Measurements from ENCODE around the gene LILRB5.
A peak's percentile ranks its signal among the peaks of the same experiment; 100 is the strongest.
"Not testable (repeated sequence)": the region's sequence is repeated elsewhere in the genome, so short reads cannot be mapped to it uniquely, and the experiment has no call there.

The LILRB5 gene

GRCh38 chr19:54277111-54277615, 20.1 kb upstream of the LILRB5 start:
- not testable (repeated sequence) for DNase-seq (ENCODE audit: low read depth in 2 of 2)

DNA sequence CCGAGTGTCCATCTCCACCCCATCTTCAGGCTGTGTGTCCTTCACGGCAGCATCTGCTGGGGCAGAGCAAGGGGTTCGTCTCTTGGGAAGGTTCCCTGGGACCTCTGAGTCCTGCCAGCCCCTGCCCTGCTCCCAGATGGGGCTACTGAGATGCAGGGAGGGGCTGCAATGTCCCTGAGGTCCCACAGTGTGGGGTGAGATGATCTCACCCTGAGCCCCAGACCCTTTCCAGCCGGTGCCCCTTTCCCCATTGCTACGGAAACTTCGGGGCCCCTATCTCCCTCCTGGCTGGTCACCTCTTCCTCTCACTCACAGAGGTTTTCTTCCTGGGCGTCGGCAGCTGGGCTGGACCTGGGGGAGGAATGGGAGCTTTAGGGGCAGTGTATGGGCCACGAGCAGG, 18.9 kb upstream of the LILRB5 start:
- no peak for DNase-seq (ENCODE audit: low read depth in 2 of 2)

- not testable (repeated sequence) for DNase-seq (ENCODE audit: low read depth in 2 of 2)
Observed at GRCh38 chr19:54274516-54274915, 17.4 kb upstream of the LILRB5 start.

DNA sequence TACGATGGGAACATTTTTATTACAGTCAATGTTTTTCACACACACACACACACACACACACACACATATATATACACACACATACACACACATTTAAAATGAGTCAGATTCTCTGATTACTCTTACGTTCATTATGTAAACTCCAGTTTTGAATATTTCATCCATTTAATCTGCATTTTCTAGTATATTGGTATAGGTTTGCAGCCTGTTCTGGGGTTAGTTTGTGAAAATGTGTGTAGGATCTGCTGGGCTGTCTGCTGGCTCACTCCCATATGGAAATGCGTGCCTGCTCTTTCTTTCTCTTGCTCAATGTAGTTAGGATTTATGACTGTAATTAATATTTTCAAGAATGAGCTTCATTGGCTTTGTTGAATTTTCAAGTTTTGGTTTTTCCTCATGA, 16.7 kb upstream of the LILRB5 start:
- no peak for DNase-seq (ENCODE audit: low read depth in 2 of 2)

DNA sequence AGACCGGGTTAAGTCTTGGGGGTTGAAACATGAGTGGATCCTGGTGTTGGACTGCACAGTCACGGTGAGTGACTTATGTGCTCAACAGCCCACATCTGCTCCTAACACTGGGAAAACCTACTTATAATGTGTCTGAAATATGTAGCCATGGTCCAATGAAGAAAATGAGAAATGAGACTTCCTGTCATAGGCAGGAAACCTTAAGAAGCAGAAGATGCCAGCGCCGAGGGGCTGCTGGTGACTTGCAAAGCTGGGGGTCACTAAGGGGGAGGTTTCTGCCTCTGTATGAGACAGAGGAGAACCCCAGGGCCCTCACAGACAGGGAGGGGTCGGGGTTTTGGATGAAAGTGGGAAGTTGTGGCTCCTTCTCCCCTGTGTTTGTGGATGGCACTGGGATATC, 15.1 kb upstream of the LILRB5 start:
- DNase-seq (ENCODE audit: low read depth in 2 of 2) = not testable (repeated sequence)

GRCh38 chr19:54271587-54271986, 14.5 kb upstream of the LILRB5 start:
- not testable (repeated sequence) for DNase-seq (ENCODE audit: low read depth in 2 of 2)

DNA sequence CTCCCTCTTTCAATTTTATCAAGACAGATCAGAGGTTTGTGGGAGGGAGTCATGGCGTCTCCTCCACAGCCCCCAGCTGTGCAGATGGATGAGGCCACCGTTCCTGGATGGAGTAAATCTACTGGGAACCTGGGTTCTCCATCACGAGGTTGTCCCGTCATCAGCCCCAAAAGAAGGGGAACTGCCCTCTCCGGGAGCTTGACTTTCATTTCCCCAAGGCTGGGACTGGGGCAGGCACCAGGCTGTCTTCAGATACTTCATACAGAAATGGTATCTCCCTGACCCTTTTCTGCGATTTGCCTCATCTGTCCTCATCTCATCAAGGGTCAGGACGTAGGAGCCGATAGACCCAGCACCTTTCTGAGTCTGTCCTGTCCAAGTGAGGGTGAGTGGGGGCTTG, 14.0 kb upstream of the LILRB5 start:
- no peak for DNase-seq (ENCODE audit: low read depth in 2 of 2)

- no peak for DNase-seq (ENCODE audit: low read depth in 2 of 2)
Observed at GRCh38 chr19:54268936-54269335, 11.9 kb upstream of the LILRB5 start.

DNA sequence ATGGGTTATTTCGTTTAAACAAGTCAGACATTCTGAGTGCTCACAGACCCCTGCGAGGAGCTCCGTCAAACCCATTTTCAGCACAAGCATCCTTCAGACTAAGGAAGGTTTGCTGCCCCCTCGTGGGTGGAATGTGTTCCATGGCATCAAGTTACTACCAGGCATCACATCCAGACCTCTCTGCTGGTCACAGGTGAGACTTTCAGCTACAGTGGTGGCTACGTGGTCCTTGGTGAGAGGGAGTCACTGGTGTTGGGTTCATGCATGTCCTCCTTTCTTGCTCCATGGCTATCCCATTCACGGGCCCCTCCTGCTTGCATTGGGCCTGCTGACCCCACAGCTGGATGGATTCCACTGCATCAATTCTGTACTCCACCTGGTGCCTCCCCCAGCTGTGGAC, 9.1 kb upstream of the LILRB5 start:
- DNase-seq (ENCODE audit: low read depth in 2 of 2) = peak; percentile 35 to 76

DNA sequence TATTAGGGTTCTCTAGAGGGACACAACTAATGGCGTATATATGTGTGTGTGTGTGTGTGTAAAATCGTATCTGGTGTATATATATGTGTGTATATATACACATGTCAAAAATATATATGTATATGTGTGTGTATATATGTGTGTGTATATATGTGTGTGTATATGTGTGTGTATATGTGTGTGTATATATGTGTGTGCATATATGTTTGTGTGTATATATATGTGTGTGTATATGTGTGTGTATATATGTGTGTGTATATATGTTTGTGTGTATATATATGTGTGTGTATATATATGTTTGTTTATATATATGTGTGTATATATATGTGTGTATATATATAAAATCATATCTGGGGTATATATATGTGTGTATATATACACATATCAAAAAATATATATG, 5.4 kb upstream of the LILRB5 start:
- DNase-seq (ENCODE audit: low read depth in 2 of 2) = no peak

GRCh38 chr19:54262066-54262465, 5.0 kb upstream of the LILRB5 start:
- no peak for DNase-seq (ENCODE audit: low read depth in 2 of 2)

- DNase-seq (ENCODE audit: low read depth in 2 of 2) = no peak
Observed at GRCh38 chr19:54256250-54257115, 590 bp downstream of the LILRB5 start.

GRCh38 chr19:54255105-54255775, 1.8 kb downstream of the LILRB5 start:
- DNase-seq (ENCODE audit: low read depth in 2 of 2) = no peak

GRCh38 chr19:54254195-54254906, 2.7 kb downstream of the LILRB5 start:
- DNase-seq (ENCODE audit: low read depth in 2 of 2) = no peak

- no peak for DNase-seq (ENCODE audit: low read depth in 2 of 2)
Observed at GRCh38 chr19:54253331-54254194, 3.5 kb downstream of the LILRB5 start.

GRCh38 chr19:54252845-54253244, 4.2 kb downstream of the LILRB5 start:
- no peak for DNase-seq (ENCODE audit: low read depth in 2 of 2)

- no peak for DNase-seq (ENCODE audit: low read depth in 2 of 2)
Observed at GRCh38 chr19:54252243-54252642, 4.8 kb downstream of the LILRB5 start.

DNA sequence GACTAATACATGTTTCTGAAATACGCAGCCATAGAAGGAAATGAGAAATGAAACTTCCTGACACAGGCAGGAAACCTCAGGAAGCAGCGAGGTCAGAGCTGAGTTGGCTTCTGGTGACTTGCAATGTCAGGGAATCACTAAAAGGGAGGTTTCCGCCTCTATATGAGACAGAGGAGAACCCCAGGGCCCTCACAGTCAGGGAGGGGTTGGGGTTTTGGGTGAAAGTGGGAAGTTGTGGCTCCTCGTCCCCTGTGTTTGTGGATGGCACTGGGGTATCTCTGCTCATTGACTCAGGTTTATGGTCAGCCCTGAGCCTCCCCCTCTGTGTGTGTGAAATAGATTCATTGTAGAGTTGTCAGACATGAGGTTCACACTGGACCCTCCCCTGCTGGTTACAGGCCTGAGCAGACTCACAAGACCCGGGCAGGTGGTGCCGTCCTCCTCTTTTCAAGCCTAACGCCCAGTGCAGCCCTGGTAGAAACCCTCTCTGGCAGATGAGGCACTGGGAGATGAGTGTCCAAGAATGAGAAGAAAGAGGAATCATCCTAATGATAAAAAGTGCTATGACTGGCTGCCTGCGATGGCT, 9.0 kb downstream of the LILRB5 start:
- peak in 1 of 2 experiments; percentile 33 for DNase-seq (ENCODE audit: low read depth in 2 of 2)

DNA sequence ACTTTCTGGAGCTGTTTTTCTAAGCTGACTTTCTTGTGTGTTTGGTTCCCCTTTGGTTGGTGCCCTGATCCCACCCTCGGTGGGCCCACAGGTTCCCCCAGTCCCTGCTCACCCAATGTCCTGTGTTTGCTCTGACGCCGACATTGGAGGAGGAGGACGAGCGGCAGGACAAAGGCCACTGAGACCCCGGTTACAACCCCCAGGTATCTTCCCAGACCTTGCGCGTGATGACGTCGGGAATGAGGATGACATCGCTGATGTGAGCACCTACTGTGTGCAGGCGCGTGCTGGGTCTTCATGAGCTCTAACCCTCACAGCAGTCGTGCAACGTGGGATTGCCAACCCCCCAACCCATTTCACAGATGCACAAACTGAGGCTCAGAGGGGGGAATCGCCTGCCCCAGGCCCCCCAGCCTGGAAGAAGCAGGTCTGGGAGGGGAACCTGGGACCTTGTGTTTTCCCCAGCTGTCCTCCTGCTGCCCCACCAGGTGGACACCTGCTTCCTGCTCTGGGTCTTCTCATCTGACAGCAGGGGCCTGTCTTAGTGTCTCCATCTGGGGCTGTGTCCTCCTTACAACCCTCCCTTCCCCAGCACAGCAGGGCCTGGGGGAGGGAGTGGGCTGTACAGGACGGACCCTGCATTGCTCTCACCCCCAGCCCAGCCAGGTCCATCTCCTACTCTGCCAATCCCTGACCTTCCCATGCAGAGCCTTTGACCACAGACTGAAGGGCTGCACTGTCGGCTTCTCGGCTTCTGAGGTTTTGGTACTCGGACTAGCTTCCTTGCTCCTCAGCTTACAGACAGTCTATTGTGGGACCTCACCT, 9.8 kb downstream of the LILRB5 start:
- DNase-seq (ENCODE audit: low read depth in 2 of 2) = no peak

DNA sequence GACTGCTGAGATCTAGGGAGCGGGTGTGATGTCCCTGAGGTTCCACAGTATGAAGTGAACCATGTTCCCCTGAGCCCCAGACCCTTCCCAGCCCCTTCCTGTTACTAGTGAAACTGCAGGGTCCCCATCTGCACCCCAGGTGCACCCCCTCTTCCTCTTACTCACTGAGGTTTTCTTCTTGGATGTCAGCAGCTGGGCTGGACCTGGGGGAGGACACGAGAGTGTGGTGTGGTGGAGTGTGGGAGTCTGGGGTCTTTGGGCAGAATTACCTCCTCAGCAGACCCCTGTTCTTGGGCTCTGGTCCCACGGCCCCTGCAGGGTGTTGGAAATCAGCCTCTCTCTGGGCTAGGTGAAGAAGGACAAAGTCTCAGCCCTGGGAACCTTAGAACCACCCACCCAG, 11.1 kb downstream of the LILRB5 start:
- DNase-seq (ENCODE audit: low read depth in 2 of 2) = no peak
